Measurements from ENCODE around the gene NCKAP5.

NCKAP5 gene

GRCh38 chr2:133418021-133418420, 150.2 kb downstream of the NCKAP5 start:
- no peak for DNase-seq

GRCh38 chr2:133417415-133417814, 150.8 kb downstream of the NCKAP5 start:
- no peak for DNase-seq

GRCh38 chr2:133416736-133417135, 151.5 kb downstream of the NCKAP5 start:
- no peak for DNase-seq

GRCh38 chr2:133416146-133416545, 152.1 kb downstream of the NCKAP5 start:
- DNase-seq, result no peak

- no peak for DNase-seq
Measured at GRCh38 chr2:133415210-133415876, 152.9 kb downstream of the NCKAP5 start.

- DNase-seq, result no peak
Measured at GRCh38 chr2:133414486-133415209, 153.6 kb downstream of the NCKAP5 start.

GRCh38 chr2:133413863-133414262, 154.4 kb downstream of the NCKAP5 start:
- DNase-seq, result no peak

GRCh38 chr2:133412694-133413093, 155.6 kb downstream of the NCKAP5 start:
- DNase-seq, result no peak

GRCh38 chr2:133411857-133412256, 156.4 kb downstream of the NCKAP5 start:
- DNase-seq, result no peak

GRCh38 chr2:133411101-133411500, 157.2 kb downstream of the NCKAP5 start:
- no peak for DNase-seq

- no peak for DNase-seq
Measured at GRCh38 chr2:133409581-133410285, 158.5 kb downstream of the NCKAP5 start.

GRCh38 chr2:133408671-133409070, 159.6 kb downstream of the NCKAP5 start:
- no peak for DNase-seq

- no peak for DNase-seq
Measured at GRCh38 chr2:133407341-133407740, 160.9 kb downstream of the NCKAP5 start.

- DNase-seq, result no peak
Measured at GRCh38 chr2:133405252-133405651, 163.0 kb downstream of the NCKAP5 start.

- DNase-seq, result no peak
Measured at GRCh38 chr2:133400411-133400810, 167.9 kb downstream of the NCKAP5 start.

GRCh38 chr2:133393895-133394294, 174.4 kb downstream of the NCKAP5 start:
- no peak for DNase-seq

GRCh38 chr2:133390156-133390555, 178.1 kb downstream of the NCKAP5 start:
- DNase-seq, result no peak

GRCh38 chr2:133389569-133389968, 178.7 kb downstream of the NCKAP5 start:
- no peak for DNase-seq

- DNase-seq, result no peak
Measured at GRCh38 chr2:133382566-133382965, 185.7 kb downstream of the NCKAP5 start.

GRCh38 chr2:133380991-133381390, 187.3 kb downstream of the NCKAP5 start:
- DNase-seq, result no peak

- no peak for DNase-seq
Measured at GRCh38 chr2:133378928-133379549, 189.2 kb downstream of the NCKAP5 start.

GRCh38 chr2:133378386-133378785, 189.9 kb downstream of the NCKAP5 start:
- DNase-seq, result no peak

- no peak for DNase-seq
Measured at GRCh38 chr2:133377599-133377998, 190.7 kb downstream of the NCKAP5 start.
